Measurements from ENCODE around the gene GPATCH8. TPM values are rescaled to one million over a fixed set of nuclear protein-coding genes. Genes with fewer than 3 reads are reported as not detected.

Gene GPATCH8
- total and polyA plus RNA-seq, 8 donors, result 9.8 to 23.2 (median 13.6) TPM

DNA sequence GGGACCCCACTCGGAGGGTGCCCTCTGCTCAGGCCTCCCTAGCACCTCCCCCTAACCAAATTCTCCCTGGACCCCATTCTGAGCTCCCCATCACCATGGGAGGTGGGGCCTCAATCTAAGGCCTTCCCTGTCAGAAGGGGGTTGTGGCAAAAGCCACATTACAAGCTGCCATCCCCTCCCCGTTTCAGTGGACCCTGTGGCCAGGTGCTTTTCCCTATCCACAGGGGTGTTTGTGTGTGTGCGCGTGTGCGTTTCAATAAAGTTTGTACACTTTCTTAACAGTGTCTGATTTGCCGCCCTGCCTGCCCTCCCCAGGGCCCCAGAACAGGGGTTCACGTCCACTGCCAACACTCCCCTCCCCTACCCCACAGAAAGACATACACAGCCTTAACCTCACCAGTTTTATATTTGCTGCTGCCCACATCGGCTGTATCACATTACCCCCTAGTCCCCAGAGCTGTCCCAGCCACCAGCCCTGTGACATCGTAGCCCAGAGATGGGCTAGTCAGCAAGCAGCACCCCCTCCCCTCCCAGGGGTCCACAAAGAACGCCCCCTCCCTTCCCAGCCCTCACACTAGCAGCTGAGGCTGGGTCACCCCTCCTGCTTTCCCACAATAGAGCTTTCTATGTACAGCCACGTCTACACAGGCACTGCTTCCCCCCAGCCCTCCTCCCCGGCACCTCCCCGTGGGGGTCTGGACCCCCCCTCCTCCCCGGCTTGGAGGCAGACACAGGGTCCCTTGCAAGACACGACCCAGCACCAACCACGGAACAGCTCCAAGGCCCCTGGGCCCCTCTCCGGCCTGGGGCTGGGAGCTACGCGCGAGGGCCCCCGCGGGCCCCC lies 150.2 kb downstream of the GPATCH8 start:
- intact Hi-C loops (cut with DNase I), result no loop called here
- DNase-seq (peak in 2 of 6 donors; percentile 39 to 72), FAIRE-seq (no peak), ATAC-seq (no peak)
- Histone ChIP-seq H3K27me3 (no peaks in the 10 kb centered on the region), H3K4me3 (peak overlapping the region in 2 of 4 donors; percentile 29 to 45), H3K4me1 (no peaks in the 10 kb centered on the region), H3K36me3 (peaks cover 4 to 14% (median 6%) of the 10 kb centered on the region in 3 donors), H3K27ac (no peak overlapping the region), H3K9me3 (no peaks in the 10 kb centered on the region)
- TF ChIP-seq, protein P1, sequence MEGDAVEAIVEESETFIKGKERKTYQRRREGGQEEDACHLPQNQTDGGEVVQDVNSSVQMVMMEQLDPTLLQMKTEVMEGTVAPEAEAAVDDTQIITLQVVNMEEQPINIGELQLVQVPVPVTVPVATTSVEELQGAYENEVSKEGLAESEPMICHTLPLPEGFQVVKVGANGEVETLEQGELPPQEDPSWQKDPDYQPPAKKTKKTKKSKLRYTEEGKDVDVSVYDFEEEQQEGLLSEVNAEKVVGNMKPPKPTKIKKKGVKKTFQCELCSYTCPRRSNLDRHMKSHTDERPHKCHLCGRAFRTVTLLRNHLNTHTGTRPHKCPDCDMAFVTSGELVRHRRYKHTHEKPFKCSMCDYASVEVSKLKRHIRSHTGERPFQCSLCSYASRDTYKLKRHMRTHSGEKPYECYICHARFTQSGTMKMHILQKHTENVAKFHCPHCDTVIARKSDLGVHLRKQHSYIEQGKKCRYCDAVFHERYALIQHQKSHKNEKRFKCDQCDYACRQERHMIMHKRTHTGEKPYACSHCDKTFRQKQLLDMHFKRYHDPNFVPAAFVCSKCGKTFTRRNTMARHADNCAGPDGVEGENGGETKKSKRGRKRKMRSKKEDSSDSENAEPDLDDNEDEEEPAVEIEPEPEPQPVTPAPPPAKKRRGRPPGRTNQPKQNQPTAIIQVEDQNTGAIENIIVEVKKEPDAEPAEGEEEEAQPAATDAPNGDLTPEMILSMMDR (IDR thresholded peaks at IDR 0.05), result no peak
- WGBS, 2 donors, result 57 to 68% methylated on average over 16 to 22 of the region's 22 CpGs

- no peak for ATAC-seq
- intact Hi-C loops (cut with DNase I), result no loop called here
- WGBS, 2 donors, result 88 to 89% methylated on average over 35 to 36 of the region's 36 CpGs
Observed at GRCh38 chr17:44351961-44352827, 151.0 kb downstream of the GPATCH8 start.

GRCh38 chr17:44351464-44351863 lies 151.7 kb downstream of the GPATCH8 start:
- FAIRE-seq, result no peak
- no peaks in the 10 kb centered on the region for H3K27me3 ChIP-seq
- H3K36me3 ChIP-seq, result peaks cover 4 to 14% (median 6%) of the 10 kb centered on the region in 3 donors
- no peak for DNase-seq
- H3K4me1 ChIP-seq, result no peaks in the 10 kb centered on the region
- H3K9me3 ChIP-seq, result no peaks in the 10 kb centered on the region
- 81 to 84% methylated on average over 7 to 8 of the region's 8 CpGs for WGBS, 2 donors
- no peak overlapping the region for H3K4me3 ChIP-seq
- H3K27ac ChIP-seq, result no peak overlapping the region
- intact Hi-C loops (cut with DNase I), result no loop called here
- TF ChIP-seq, protein P1 (IDR thresholded peaks at IDR 0.05), result no peak
- no peak for ATAC-seq

More at GRCh38 chr17:44351961-44352827, 151.0 kb downstream of the GPATCH8 start:
- no peaks in the 10 kb centered on the region for H3K4me1 ChIP-seq
- TF ChIP-seq, protein P1 (IDR thresholded peaks at IDR 0.05), result no peak
- no peaks in the 10 kb centered on the region for H3K9me3 ChIP-seq
- FAIRE-seq (no peak), DNase-seq (peak in 2 of 6 donors; percentile 39 to 77)
- H3K27ac ChIP-seq, result no peak overlapping the region
- H3K27me3 ChIP-seq, result no peaks in the 10 kb centered on the region
- no peak overlapping the region for H3K4me3 ChIP-seq
- H3K36me3 ChIP-seq, result peaks cover 4 to 14% (median 6%) of the 10 kb centered on the region in 3 donors

DNA sequence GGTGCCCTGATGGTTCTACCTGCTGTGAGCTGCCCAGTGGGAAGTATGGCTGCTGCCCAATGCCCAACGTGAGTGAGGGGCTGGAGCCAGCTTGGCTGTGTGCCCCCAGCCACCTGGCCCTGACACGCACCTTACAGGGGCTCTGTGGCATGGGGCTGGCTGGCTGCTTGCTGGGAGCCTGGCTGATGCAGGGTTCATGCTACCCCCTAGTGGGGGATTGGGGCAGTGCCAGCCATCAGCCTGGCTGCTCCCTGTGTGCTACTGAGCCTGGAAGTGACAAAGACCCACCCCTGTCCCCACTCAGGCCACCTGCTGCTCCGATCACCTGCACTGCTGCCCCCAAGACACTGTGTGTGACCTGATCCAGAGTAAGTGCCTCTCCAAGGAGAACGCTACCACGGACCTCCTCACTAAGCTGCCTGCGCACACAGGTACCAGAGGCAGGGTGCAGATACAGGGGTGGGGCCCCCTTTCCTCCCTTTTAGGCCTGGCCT lies 152.4 kb downstream of the GPATCH8 start:
- intact Hi-C loops (cut with DNase I), result no loop called here
- Histone ChIP-seq H3K36me3 (peaks cover 4 to 14% (median 6%) of the 10 kb centered on the region in 3 donors), H3K4me1 (peaks cover 0 to 5% (median 0%) of the 10 kb centered on the region in 3 donors), H3K4me3 (no peak overlapping the region), H3K27ac (no peak overlapping the region), H3K27me3 (no peaks in the 10 kb centered on the region), H3K9me3 (no peaks in the 10 kb centered on the region)
- ATAC-seq (peak; percentile 53 to 81 (median 78)), DNase-seq (peak in 4 of 6 donors; percentile 69 to 88 (median 82)), FAIRE-seq (no peak)
- TF ChIP-seq, protein P1 (IDR thresholded peaks at IDR 0.05), result peak; percentile 48 to 77 (median 64)
- 68 to 69% methylated on average over 6 of the region's 6 CpGs for WGBS, 2 donors

Measured in pancreas (tissue), 10 donors.